ENCODE data around the gene HK2. TPM values are rescaled to one million over a fixed set of nuclear protein-coding genes. Genes with fewer than 3 reads are reported as not detected.

The HK2 gene
- total RNA-seq, 2 experiments from 2014 or later = 27.8 to 29.6 TPM

DNA sequence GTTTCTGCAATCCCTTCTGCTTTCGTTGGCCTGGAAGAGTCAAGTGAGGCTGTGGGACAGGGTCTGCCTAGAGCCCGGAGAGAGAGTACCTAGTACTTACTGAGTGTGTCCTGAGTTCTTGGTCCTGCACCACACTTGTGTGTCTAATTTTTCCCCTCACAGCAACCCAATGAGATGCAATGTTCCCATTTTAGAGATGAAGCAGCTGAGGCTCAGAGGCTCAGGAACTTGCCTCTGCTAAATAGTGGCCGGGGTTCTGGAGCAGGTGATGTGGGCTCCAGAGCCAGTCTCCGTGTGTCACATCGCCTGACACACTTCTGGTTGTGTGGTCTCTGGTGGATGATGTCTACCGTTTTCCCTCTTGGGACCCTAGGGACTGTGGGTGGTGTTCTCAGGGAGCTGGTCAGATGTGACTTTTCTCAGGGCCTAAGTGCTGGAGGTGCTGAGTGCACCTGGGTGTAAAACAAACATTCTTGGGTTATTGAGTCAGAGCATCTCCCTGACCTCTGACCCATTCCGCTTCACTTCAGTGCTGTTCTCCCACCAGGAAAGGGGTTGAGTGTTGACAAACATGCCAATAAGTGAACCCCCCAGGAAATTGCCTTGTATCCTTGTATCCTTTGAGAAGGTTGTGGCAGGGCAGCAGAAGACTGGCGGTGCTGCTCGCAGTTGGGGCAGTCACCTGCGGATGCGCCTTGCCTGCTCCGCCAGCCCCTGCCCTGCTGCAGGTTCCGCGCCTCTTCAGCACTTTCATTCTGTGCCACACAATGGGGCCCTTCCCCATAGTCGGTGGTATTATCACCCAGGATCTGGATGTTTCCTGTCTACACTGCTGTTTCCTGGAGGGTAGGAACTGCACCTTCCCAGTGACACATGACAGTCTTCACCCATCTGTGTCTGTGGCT lies 32.1 kb downstream of the HK2 start:
- Mint-ChIP-seq H3K27me3 (no peaks in the 10 kb centered on the region), H3K4me1 (peaks cover 52% of the 10 kb centered on the region), H3K36me3 (ENCODE audit: low read depth) (peaks cover 11% of the 10 kb centered on the region), H3K27ac (peak overlapping the region; percentile 39), H3K9me3 (no peaks in the 10 kb centered on the region), H3K4me3 (no peak overlapping the region)
- ChIA-PET CTCF (interaction anchor here (1.6 kb wide), 1 partner anchor 10 kb away, joined by 3 read pairs; no protein-coding TSS in a partner anchor), POLR2A (no interaction called here)
- DNase-seq = no peak

- no peak overlapping the region for H3K4me3 Mint-ChIP-seq
- no peaks in the 10 kb centered on the region for H3K9me3 Mint-ChIP-seq
- H3K36me3 Mint-ChIP-seq (ENCODE audit: low read depth) = peaks cover 11% of the 10 kb centered on the region
- H3K4me1 Mint-ChIP-seq = peaks cover 38% of the 10 kb centered on the region
- H3K27ac Mint-ChIP-seq = peak overlapping the region; percentile 33
- no peak for DNase-seq
- CTCF ChIA-PET = interaction anchor here (1.0 to 1.5 kb wide), 2 partner anchors 9 to 24 kb away, joined by 3 to 4 read pairs; no protein-coding TSS in a partner anchor
- H3K27me3 Mint-ChIP-seq = no peaks in the 10 kb centered on the region
- POLR2A ChIA-PET = no interaction called here
These were observed 34.1 kb downstream of the HK2 start for GRCh38 chr2:74867841-74868658.

- CTCF ChIA-PET = no interaction called here
- no peak for DNase-seq
- no peaks in the 10 kb centered on the region for H3K9me3 Mint-ChIP-seq
- no peak overlapping the region for H3K4me3 Mint-ChIP-seq
- peaks cover 16% of the 10 kb centered on the region for H3K36me3 Mint-ChIP-seq (ENCODE audit: low read depth)
- no peaks in the 10 kb centered on the region for H3K27me3 Mint-ChIP-seq
- H3K4me1 Mint-ChIP-seq = peaks cover 30% of the 10 kb centered on the region
- H3K27ac Mint-ChIP-seq = no peak overlapping the region
- POLR2A ChIA-PET = no interaction called here
These were observed 35.6 kb downstream of the HK2 start for GRCh38 chr2:74869517-74869916.

GRCh38 chr2:74870951-74871350 lies 37.0 kb downstream of the HK2 start:
- CTCF ChIA-PET = interaction anchor here (1.2 kb wide), 1 partner anchor 55 kb away, joined by 3 read pairs; no protein-coding TSS in a partner anchor

GRCh38 chr2:74871414-74871813 lies 37.5 kb downstream of the HK2 start:
- Mint-ChIP-seq H3K27me3 (no peaks in the 10 kb centered on the region), H3K36me3 (ENCODE audit: low read depth) (peaks cover 21% of the 10 kb centered on the region), H3K4me3 (no peak overlapping the region), H3K27ac (no peak overlapping the region), H3K4me1 (peaks cover 26% of the 10 kb centered on the region), H3K9me3 (no peaks in the 10 kb centered on the region)
- DNase-seq = no peak
- ChIA-PET CTCF (interaction anchor here (1.2 kb wide), 1 partner anchor 55 kb away, joined by 3 read pairs; no protein-coding TSS in a partner anchor), POLR2A (no interaction called here)

More at GRCh38 chr2:74870951-74871350, 37.0 kb downstream of the HK2 start:
- peaks cover 16% of the 10 kb centered on the region for H3K36me3 Mint-ChIP-seq (ENCODE audit: low read depth)
- H3K27me3 Mint-ChIP-seq = no peaks in the 10 kb centered on the region
- no peaks in the 10 kb centered on the region for H3K9me3 Mint-ChIP-seq
- H3K27ac Mint-ChIP-seq = no peak overlapping the region
- H3K4me3 Mint-ChIP-seq = no peak overlapping the region
- POLR2A ChIA-PET = no interaction called here
- no peak for DNase-seq
- H3K4me1 Mint-ChIP-seq = peaks cover 26% of the 10 kb centered on the region

GRCh38 chr2:74872389-74872836 lies 38.5 kb downstream of the HK2 start:
- DNase-seq = no peak
- Mint-ChIP-seq H3K36me3 (ENCODE audit: low read depth) (peaks cover 27% of the 10 kb centered on the region), H3K27me3 (no peaks in the 10 kb centered on the region), H3K4me3 (no peak overlapping the region), H3K27ac (no peak overlapping the region), H3K4me1 (peaks cover 20% of the 10 kb centered on the region), H3K9me3 (no peaks in the 10 kb centered on the region)
- POLR2A ChIA-PET = no interaction called here
- CTCF ChIA-PET = interaction anchor here (0.8 to 1.1 kb wide), 2 partner anchors 10 to 16 kb away, joined by 3 to 4 read pairs; no protein-coding TSS in a partner anchor

- H3K27ac Mint-ChIP-seq = no peak overlapping the region
- no peaks in the 10 kb centered on the region for H3K27me3 Mint-ChIP-seq
- no peak for DNase-seq
- H3K9me3 Mint-ChIP-seq = no peaks in the 10 kb centered on the region
- H3K4me1 Mint-ChIP-seq = peaks cover 15% of the 10 kb centered on the region
- H3K4me3 Mint-ChIP-seq = no peak overlapping the region
- ChIA-PET POLR2A (no interaction called here), CTCF (interaction anchor here (1.1 to 1.2 kb wide), 2 partner anchors 11 to 157 kb away, joined by 4 to 5 read pairs; no protein-coding TSS in a partner anchor)
- peaks cover 25% of the 10 kb centered on the region for H3K36me3 Mint-ChIP-seq (ENCODE audit: low read depth)
These were observed 39.2 kb downstream of the HK2 start for GRCh38 chr2:74873012-74873665.

- no peaks in the 10 kb centered on the region for H3K9me3 Mint-ChIP-seq
- H3K36me3 Mint-ChIP-seq (ENCODE audit: low read depth) = peaks cover 20% of the 10 kb centered on the region
- H3K27ac Mint-ChIP-seq = no peak overlapping the region
- peaks cover 7% of the 10 kb centered on the region for H3K4me1 Mint-ChIP-seq
- H3K4me3 Mint-ChIP-seq = no peak overlapping the region
- DNase-seq = no peak
- no peaks in the 10 kb centered on the region for H3K27me3 Mint-ChIP-seq
- CTCF ChIA-PET = interaction anchor here (0.9 to 1.9 kb wide), 4 partner anchors 11 to 158 kb away, joined by 3 to 5 read pairs (median 5); no protein-coding TSS in a partner anchor
- POLR2A ChIA-PET = no interaction called here
These were observed 40.0 kb downstream of the HK2 start for GRCh38 chr2:74873678-74874640.

DNA sequence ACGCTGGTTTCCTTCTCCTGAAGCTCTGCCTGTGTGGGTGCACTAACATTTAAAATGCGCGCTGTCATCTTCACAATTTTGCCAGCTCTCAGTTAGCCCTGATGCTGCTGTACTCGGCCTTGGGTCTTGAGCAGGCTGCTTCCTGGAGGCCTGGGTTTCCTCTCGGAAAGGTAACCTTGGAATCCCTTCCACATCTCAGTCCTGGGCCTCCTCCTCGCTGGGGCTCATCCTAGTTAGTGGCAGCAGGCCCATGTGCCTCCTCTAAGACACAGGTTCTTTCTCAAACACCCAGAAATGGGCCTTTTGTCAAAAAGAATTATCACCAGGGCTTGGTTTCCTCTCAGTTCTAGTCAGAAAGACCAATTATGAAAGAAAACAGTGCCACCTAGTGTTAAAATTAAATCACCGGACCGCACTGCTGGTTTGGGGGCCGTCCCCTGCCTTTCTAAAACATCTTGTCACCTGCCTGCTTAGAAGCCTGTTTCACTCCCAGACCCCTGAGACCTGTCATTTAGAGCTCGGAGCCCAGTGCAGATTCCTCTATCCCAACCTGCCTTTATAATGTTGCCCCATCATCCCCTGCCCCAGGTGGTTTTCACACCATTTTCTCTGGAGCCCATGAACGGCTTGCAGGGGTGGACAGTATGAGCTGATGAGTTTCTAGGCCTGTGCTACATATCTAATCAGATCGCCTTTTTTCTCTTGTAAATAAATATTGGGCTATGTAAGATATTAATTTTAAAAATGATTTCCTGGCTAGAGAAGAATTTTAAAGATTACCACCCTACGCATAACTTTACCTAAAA lies 42.4 kb downstream of the HK2 start:
- CTCF ChIA-PET = interaction anchor here (0.6 to 3.0 kb wide), 14 partner anchors 8 to 726 kb away, joined by 3 to 19 read pairs (median 5); no protein-coding TSS in a partner anchor
- Mint-ChIP-seq H3K4me3 (no peak overlapping the region), H3K4me1 (peaks cover 6% of the 10 kb centered on the region), H3K9me3 (no peaks in the 10 kb centered on the region), H3K27me3 (no peaks in the 10 kb centered on the region), H3K36me3 (ENCODE audit: low read depth) (peaks cover 26% of the 10 kb centered on the region), H3K27ac (peak overlapping the region; percentile 65)
- DNase-seq = peak; percentile 66
- POLR2A ChIA-PET = no interaction called here

GRCh38 chr2:74877376-74877775 lies 43.4 kb downstream of the HK2 start:
- no peak overlapping the region for H3K27ac Mint-ChIP-seq
- peaks cover 6% of the 10 kb centered on the region for H3K4me1 Mint-ChIP-seq
- H3K27me3 Mint-ChIP-seq = no peaks in the 10 kb centered on the region
- no peaks in the 10 kb centered on the region for H3K9me3 Mint-ChIP-seq
- no peak for DNase-seq
- POLR2A ChIA-PET = no interaction called here
- CTCF ChIA-PET = interaction anchor here (0.6 to 3.0 kb wide), 8 partner anchors 9 to 167 kb away, joined by 3 to 19 read pairs (median 4); no protein-coding TSS in a partner anchor
- peaks cover 26% of the 10 kb centered on the region for H3K36me3 Mint-ChIP-seq (ENCODE audit: low read depth)
- no peak overlapping the region for H3K4me3 Mint-ChIP-seq
